GM12878 (cell line): ENCODE data around the gene MRAP2. TPM values are rescaled to one million over a fixed set of nuclear protein-coding genes. Genes with fewer than 3 reads are reported as not detected.

Source experiments
- ATAC-seq: fragments of 200-7000 bp; cut with Tn5 transposase; 3 replicates; pipeline ENCODE4 v1.9.1; 2020; ENCODE audit warnings: mild to moderate bottlenecking, moderate library complexity
- BruUV-seq: library from RNA; stranded (reverse); fragments of 400-500 nt; replicated peaks from 2 replicates; lab custom pipeline; 2021; lab: Mats Ljungman, UMichigan
- CTCF ChIA-PET: fragments of 300-600 bp; sonication (Branson Sonifier 250); formaldehyde crosslinking; extraction: SDS; loops from one replicate; lab custom pipeline; 2021; ENCODE audit warnings: inconsistent platforms; lab: Yijun Ruan, JAX
- POLR2A ChIA-PET: fragments of 350-600 bp; formaldehyde crosslinking; extraction: SDS; loops from one replicate; lab custom pipeline; 2021; ENCODE audit warnings: inconsistent platforms; lab: Charles Lee
- RAD21 ChIA-PET: fragments of 300-600 bp; sonication (Branson Sonifier 250); formaldehyde crosslinking; loops from one replicate; lab custom pipeline; 2023; ENCODE audit warnings: antibody characterized with exemption; ENCODE audit not compliant: unreplicated experiment; lab: Charles Lee
- SMC1A ChIA-PET: fragments of 300-600 bp; sonication (Branson Sonifier 250); formaldehyde crosslinking; loops from one replicate; lab custom pipeline; 2023; ENCODE audit not compliant: unreplicated experiment, uncharacterized antibody; lab: Charles Lee
- DNase-seq: peaks from one replicate; pipeline ENCODE4 v3.0.0-alpha.2; 2011; ENCODE audit warnings: low read depth, low spot score
- FAIRE-seq: peaks from 3 replicates; lab custom pipeline; 2011; peaks lifted over from hg19 to GRCh38; lab: Jason Lieb, UNC
- H2AFZ ChIP-seq: 2 replicates; pipeline ENCODE4 v1.6.0; 2011; ENCODE audit warnings: low read depth, low read length, control low read depth; ENCODE audit not compliant: control insufficient read depth
- H3K27ac ChIP-seq: 2 replicates; pipeline ENCODE4 v1.5.1; 2011; ENCODE audit warnings: control low read depth; ENCODE audit not compliant: control insufficient read depth, insufficient read depth
- H3K27me3 ChIP-seq, 2 experiments: replicated peaks in 1 of 2; 2 replicates each; pipeline versions ENCODE4 v1.6.0 to v1.6.1; 2011; ENCODE audit warnings: low read length in 1 of 2; ENCODE audit not compliant: control insufficient read depth in 2 of 2, insufficient read depth in 2 of 2
- H3K36me3 ChIP-seq, 2 experiments: 2 replicates each; pipeline ENCODE4 v1.5.1; 2011; ENCODE audit warnings: low read length in 1 of 2; ENCODE audit not compliant: control insufficient read depth in 2 of 2, insufficient read depth in 2 of 2
- H3K4me1 ChIP-seq: 2 replicates; pipeline ENCODE4 v1.6.1; 2011; ENCODE audit warnings: mild to moderate bottlenecking, low read length, moderate library complexity, mixed read lengths; ENCODE audit not compliant: control insufficient read depth, insufficient read depth
- H3K4me2 ChIP-seq: 2 replicates; pipeline ENCODE4 v1.6.0; 2011; ENCODE audit warnings: control low read depth; ENCODE audit not compliant: control insufficient read depth, insufficient read depth
- H3K4me3 ChIP-seq: fragments of 200-600 bp; sonication (generic); 2 replicates; pipeline ENCODE4 v1.5.1; 2016
- H3K79me2 ChIP-seq: 2 replicates; pipeline ENCODE4 v1.6.0; 2011; ENCODE audit warnings: low read length; ENCODE audit not compliant: control insufficient read depth, insufficient read depth
- H3K9ac ChIP-seq: 2 replicates; pipeline ENCODE4 v1.8.0; 2011; ENCODE audit warnings: low read length, control low read depth, mixed read lengths; ENCODE audit not compliant: control insufficient read depth, insufficient read depth
- H3K9me3 ChIP-seq: replicated peaks from 3 replicates; pipeline ENCODE4 v1.5.1; 2011; ENCODE audit warnings: mild to moderate bottlenecking, low read length; ENCODE audit not compliant: control insufficient read depth, insufficient read depth
- H4K20me1 ChIP-seq: 2 replicates; pipeline ENCODE4 v1.6.0; 2011; ENCODE audit not compliant: control insufficient read depth, insufficient read depth
- EGR1 ChIP-seq, 2 experiments: IDR thresholded peaks; 1 replicate in 1 of 2; 2 replicates in 1 of 2; pipeline ENCODE4 v1.6.1; 2011 to 2012; ENCODE audit warnings: low read depth in 2 of 2, low read length in 2 of 2, borderline replicate concordance in 1 of 2, mild to moderate bottlenecking in 1 of 2, moderate library complexity in 1 of 2
- HSF1 ChIP-seq: fragments of 150-350 bp; IDR thresholded peaks from 2 replicates; pipeline ENCODE4 v1.6.1; 2014; ENCODE audit warnings: mild to moderate bottlenecking, low read depth, low read length
- KLF5 ChIP-seq: fragments of 450-650 bp; IDR thresholded peaks from 2 replicates; pipeline ENCODE4 v1.6.1; 2014; ENCODE audit warnings: mild to moderate bottlenecking; ENCODE audit not compliant: partially characterized antibody
- MEF2A ChIP-seq: IDR thresholded peaks from 2 replicates; pipeline ENCODE4 v1.6.1; 2011; ENCODE audit warnings: low read depth, mild to moderate bottlenecking, low read length, moderate library complexity; ENCODE audit not compliant: insufficient read depth
- MYB ChIP-seq: fragments of 150-350 bp; IDR thresholded peaks from 2 replicates; pipeline ENCODE4 v1.6.1; 2014; ENCODE audit warnings: mild to moderate bottlenecking, low read depth, low read length, borderline replicate concordance
- PKNOX1 ChIP-seq: fragments of 450-650 bp; IDR thresholded peaks from 2 replicates; pipeline ENCODE4 v1.6.1; 2016; ENCODE audit warnings: mild to moderate bottlenecking
- SMARCA5 ChIP-seq: fragments of 450-650 bp; IDR thresholded peaks from 2 replicates; pipeline ENCODE4 v1.6.1; 2017; ENCODE audit warnings: mild to moderate bottlenecking
- USF1 ChIP-seq: IDR thresholded peaks from 2 replicates; pipeline ENCODE4 v1.6.1; 2011; ENCODE audit warnings: borderline replicate concordance, low read depth, mild to moderate bottlenecking, moderate library complexity, mixed read lengths, low read length; ENCODE audit not compliant: insufficient read depth; ENCODE audit errors: extremely low read length
- YBX1 ChIP-seq: fragments of 450-650 bp; IDR thresholded peaks from 2 replicates; pipeline ENCODE4 v1.6.1; 2016; ENCODE audit warnings: antibody characterized with exemption
- ZSCAN29 ChIP-seq: fragments of 450-650 bp; IDR thresholded peaks from 2 replicates; pipeline ENCODE4 v1.6.1; 2017; ENCODE audit warnings: mild to moderate bottlenecking, moderate library complexity
- WGBS: methylation state at CpG from one replicate; pipeline ENCODE4 v1.1.6; 2016; ENCODE audit warnings: low lambda C conversion rate; ENCODE audit not compliant: insufficient replicate concordance, insufficient coverage; ENCODE audit errors: missing lambda C conversion rate; 5-methylcytosine and 5-hydroxymethylcytosine counted together
- in situ Hi-C: fragments of 300-500 bp; cut with MboI; formaldehyde crosslinking; loops from 9 replicates; pipeline ENCODE4 v1.14.3; 2018; ENCODE audit warnings: mixed read lengths
- intact Hi-C: fragments of 100-400 bp; cut with micrococcal nuclease; formaldehyde crosslinking; loops from one replicate; pipeline ENCODE4 v1.14.2; 2022; ENCODE audit not compliant: unreplicated experiment
- polyA plus RNA-seq, 11 experiments: library from polyadenylated mRNA; depleted of rRNA in 4 of 11; unstranded in 6 of 11; stranded (reverse) in 5 of 11; fragments of >200 nt; fragmentation: Nextera tagmentation in 4 of 11; fragmentation: Illumina TruSeq in 1 of 11; extraction: Ambion mirVana in 4 of 11; extraction: Trizol in 1 of 11; gene quantifications; 1 replicate in 1 of 11; 2 replicates in 10 of 11; pipeline versions ENCODE4 v1.2.1 to v1.2.3, GENCODE V29; 2011 to 2016; ENCODE audit warnings: inconsistent platforms in 2 of 11, missing spikeins in 2 of 11, low read depth in 1 of 11
- total RNA-seq, 4 experiments: library from RNA; depleted of rRNA in 3 of 4; stranded (reverse); fragments of >200 nt in 3 of 4; fragmentation: Illumina TruSeq in 1 of 4; extraction: Trizol in 1 of 4; gene quantifications; 2 replicates each; pipeline versions ENCODE4 v1.2.1 to v1.2.3, GENCODE V29; 2013 to 2021

The MRAP2 gene
- total and polyA plus RNA-seq, 10 of the 15 experiments (the other 5 are each of a cell fraction or from before 2014, with no cell fraction given) = not detected

GRCh38 chr6:84086545-84087429 is 53.2 kb downstream of the MRAP2 start:
- CTCF ChIA-PET = no interaction called here
- H3K79me2 ChIP-seq = no peaks in the 10 kb centered on the region
- no peak for DNase-seq
- SMC1A ChIA-PET = no interaction called here
- H3K9ac ChIP-seq = no peak overlapping the region
- no peak overlapping the region for H2AFZ ChIP-seq
- no peaks in the 10 kb centered on the region for H3K36me3 ChIP-seq
- POLR2A ChIA-PET = no interaction called here
- H3K27me3 ChIP-seq = no peaks in the 10 kb centered on the region; a peak in 1 of 4 replicates
- 39% methylated on average over 6 of the region's 6 CpGs for WGBS
- BruUV-seq = no TSS peak
- RAD21 ChIA-PET = no interaction called here
- FAIRE-seq = no peak
- no peak overlapping the region for H3K4me2 ChIP-seq
- intact Hi-C loops = no loop called here
- no peaks in the 10 kb centered on the region for H3K4me1 ChIP-seq
- no peak overlapping the region for H3K27ac ChIP-seq
- H3K4me3 ChIP-seq = no peak overlapping the region
- H4K20me1 ChIP-seq = no peaks in the 10 kb centered on the region
- in situ Hi-C loops = no loop called here
- ATAC-seq = no peak; the same call in 1 of the 3 replicates
- no peak for TF ChIP-seq KLF5
- peak; percentile 42; the same call in 1 of the 2 replicates for TF ChIP-seq PKNOX1
- H3K9me3 ChIP-seq = no peaks in the 10 kb centered on the region

- DNase-seq = no peak
- TF ChIP-seq MEF2A = no peak
- TF ChIP-seq HSF1 = no peak
- TF ChIP-seq ZSCAN29 = no peak
- no peak for TF ChIP-seq PKNOX1
- TF ChIP-seq EGR1 (IDR thresholded peaks at IDR 0.05; ENCODE audit: borderline replicate concordance in 1 of 2, low read depth in 2 of 2, low read length in 2 of 2) = no peak
- TF ChIP-seq SMARCA5 = no peak
- no peak for TF ChIP-seq MYB
- TF ChIP-seq USF1 = no peak
- no peak for TF ChIP-seq YBX1
Observed at GRCh38 chr6:84089081-84089480, 55.5 kb downstream of the MRAP2 start.

More at GRCh38 chr6:84089081-84089480, 55.5 kb downstream of the MRAP2 start:
- H3K4me3 ChIP-seq = no peak overlapping the region
- no peaks in the 10 kb centered on the region for H3K79me2 ChIP-seq
- no peaks in the 10 kb centered on the region for H3K36me3 ChIP-seq
- 20% methylated on average over 4 of the region's 4 CpGs for WGBS
- intact Hi-C loops (no loop called here), in situ Hi-C loops (no loop called here)
- RAD21 ChIA-PET = interaction anchor here (1.6 kb wide), 1 partner anchor 14 kb away, joined by 3 read pairs; no protein-coding TSS in a partner anchor
- H3K27me3 ChIP-seq = no peaks in the 10 kb centered on the region; a peak in 1 of 4 replicates
- ATAC-seq (no peak), FAIRE-seq (no peak)
- SMC1A ChIA-PET = interaction anchor here (0.6 to 1.1 kb wide), 3 partner anchors 51 to 133 kb away, joined by 3 to 5 read pairs (median 3); no protein-coding TSS in a partner anchor
- H3K4me1 ChIP-seq = no peaks in the 10 kb centered on the region
- H3K9me3 ChIP-seq = no peaks in the 10 kb centered on the region; the same call in 1 of the 3 replicates
- H3K4me2 ChIP-seq = no peak overlapping the region
- no peak overlapping the region for H3K27ac ChIP-seq
- BruUV-seq = no TSS peak
- CTCF ChIA-PET = no interaction called here
- H3K9ac ChIP-seq = no peak overlapping the region
- no peaks in the 10 kb centered on the region for H4K20me1 ChIP-seq
- H2AFZ ChIP-seq = no peak overlapping the region
- POLR2A ChIA-PET = interaction anchor here (0.6 kb wide), 1 partner anchor 120 kb away, joined by 3 read pairs; no protein-coding TSS in a partner anchor
